ENCODE data around the gene CPLX4. TPM values are rescaled to one million over a fixed set of nuclear protein-coding genes. Genes with fewer than 3 reads are reported as not detected.

The CPLX4 gene
- total and polyA plus RNA-seq, 10 donors: 0.04 TPM; not detected in 9

DNA sequence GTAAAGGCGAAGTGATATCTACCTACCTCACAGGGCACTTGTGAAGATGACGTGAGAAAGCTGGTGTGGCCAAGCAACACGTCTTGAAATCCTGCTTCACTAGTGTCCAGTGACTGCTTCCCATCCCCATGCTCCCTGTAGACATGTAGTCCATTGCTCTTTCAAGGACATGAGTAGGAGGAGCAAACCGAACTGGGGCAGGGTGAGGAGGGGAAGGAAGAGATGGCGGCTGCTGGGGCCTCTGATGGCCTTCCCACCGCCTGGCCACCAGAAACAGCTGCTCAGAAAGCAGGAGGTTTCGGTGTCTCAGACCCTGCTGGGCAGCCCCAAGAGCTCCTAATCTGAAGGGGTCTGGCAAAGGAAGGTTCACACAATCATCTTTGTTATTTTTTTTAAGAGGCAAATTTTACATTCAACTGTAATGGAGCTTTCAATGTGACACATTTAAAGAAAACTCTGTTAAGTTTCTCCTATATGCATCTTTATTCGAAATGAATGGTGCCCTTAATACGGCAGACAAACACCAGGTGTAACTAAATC is 14.7 kb downstream of the CPLX4 start:
- Histone ChIP-seq H3K4me1 (peaks cover 0 to 9% (median 7%) of the 10 kb centered on the region in 6 donors), H3K27me3 (replicated peaks in 1 of 7) (peaks cover 0 to 36% (median 15%) of the 10 kb centered on the region in 7 donors), H3K36me3 (no peaks in the 10 kb centered on the region), H3K9me3 (no peaks in the 10 kb centered on the region), H3K27ac (no peak overlapping the region), H3K4me3 (no peak overlapping the region)
- intact Hi-C loops (cut with DNase I; ENCODE audit: low total_unique reads): loop anchor here (10.0 kb wide), 1 partner anchor 59 kb away; no protein-coding TSS in a partner anchor
- TF ChIP-seq POLR2AphosphoS5 (IDR thresholded peaks at IDR 0.05) (no peak), POLR2A (IDR thresholded peaks at IDR 0.05) (no peak)
- TF ChIP-seq, protein P1, sequence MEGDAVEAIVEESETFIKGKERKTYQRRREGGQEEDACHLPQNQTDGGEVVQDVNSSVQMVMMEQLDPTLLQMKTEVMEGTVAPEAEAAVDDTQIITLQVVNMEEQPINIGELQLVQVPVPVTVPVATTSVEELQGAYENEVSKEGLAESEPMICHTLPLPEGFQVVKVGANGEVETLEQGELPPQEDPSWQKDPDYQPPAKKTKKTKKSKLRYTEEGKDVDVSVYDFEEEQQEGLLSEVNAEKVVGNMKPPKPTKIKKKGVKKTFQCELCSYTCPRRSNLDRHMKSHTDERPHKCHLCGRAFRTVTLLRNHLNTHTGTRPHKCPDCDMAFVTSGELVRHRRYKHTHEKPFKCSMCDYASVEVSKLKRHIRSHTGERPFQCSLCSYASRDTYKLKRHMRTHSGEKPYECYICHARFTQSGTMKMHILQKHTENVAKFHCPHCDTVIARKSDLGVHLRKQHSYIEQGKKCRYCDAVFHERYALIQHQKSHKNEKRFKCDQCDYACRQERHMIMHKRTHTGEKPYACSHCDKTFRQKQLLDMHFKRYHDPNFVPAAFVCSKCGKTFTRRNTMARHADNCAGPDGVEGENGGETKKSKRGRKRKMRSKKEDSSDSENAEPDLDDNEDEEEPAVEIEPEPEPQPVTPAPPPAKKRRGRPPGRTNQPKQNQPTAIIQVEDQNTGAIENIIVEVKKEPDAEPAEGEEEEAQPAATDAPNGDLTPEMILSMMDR (IDR thresholded peaks at IDR 0.05 in 8 of 11, conservative IDR thresholded peaks at IDR 0.05 in 3 of 11): no peak
- no peak for DNase-seq
- 72 to 77% (median 73%) methylated on average over 9 of the region's 9 CpGs for WGBS, 5 donors

GRCh38 chr18:59303006-59303405 is 15.4 kb downstream of the CPLX4 start:
- TF ChIP-seq POLR2A (IDR thresholded peaks at IDR 0.05) (no peak), POLR2AphosphoS5 (IDR thresholded peaks at IDR 0.05) (no peak)
- TF ChIP-seq, protein P1 (IDR thresholded peaks at IDR 0.05 in 8 of 11, conservative IDR thresholded peaks at IDR 0.05 in 3 of 11): no peak
- peaks cover 0 to 2% (median 0%) of the 10 kb centered on the region in 6 donors for H3K4me1 ChIP-seq
- 79 to 93% (median 88%) methylated on average over 2 of the region's 2 CpGs for WGBS, 5 donors
- no peaks in the 10 kb centered on the region for H3K36me3 ChIP-seq
- intact Hi-C loops (cut with DNase I; ENCODE audit: low total_unique reads): loop anchor here (10.0 kb wide), 1 partner anchor 58 kb away; no protein-coding TSS in a partner anchor
- H3K27me3 ChIP-seq (replicated peaks in 1 of 7): peaks cover 0 to 29% (median 8%) of the 10 kb centered on the region in 7 donors
- no peak overlapping the region for H3K4me3 ChIP-seq
- DNase-seq: no peak
- H3K9me3 ChIP-seq: no peaks in the 10 kb centered on the region
- H3K27ac ChIP-seq: no peak overlapping the region

DNA sequence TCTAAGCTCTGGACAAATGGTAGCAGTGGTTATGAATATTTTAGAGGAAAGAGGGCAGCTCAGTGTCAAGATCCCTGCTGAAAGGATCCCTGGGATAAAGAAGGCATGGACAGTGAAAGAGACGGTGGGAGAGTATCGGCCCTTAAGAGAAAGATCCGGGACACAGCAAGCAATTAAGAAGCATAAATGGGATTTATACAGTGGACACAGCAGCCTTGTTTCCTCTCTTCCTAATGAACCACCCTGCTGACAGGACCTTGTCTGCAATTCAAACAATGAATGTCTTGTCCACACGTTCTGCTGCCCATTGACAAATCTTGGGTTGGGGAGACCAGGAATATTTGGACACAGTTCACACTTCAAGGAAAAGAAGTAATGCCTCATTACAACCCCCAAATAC is 16.5 kb downstream of the CPLX4 start:
- peaks cover 0 to 25% (median 3%) of the 10 kb centered on the region in 7 donors for H3K27me3 ChIP-seq (replicated peaks in 1 of 7)
- H3K36me3 ChIP-seq: no peaks in the 10 kb centered on the region
- no peaks in the 10 kb centered on the region for H3K9me3 ChIP-seq
- intact Hi-C loops (cut with DNase I; ENCODE audit: low total_unique reads): loop anchor here (10.0 kb wide), 1 partner anchor 57 kb away; no protein-coding TSS in a partner anchor
- H3K4me3 ChIP-seq: no peak overlapping the region
- DNase-seq: no peak
- no peaks in the 10 kb centered on the region for H3K4me1 ChIP-seq
- 77 to 92% (median 86%) methylated on average over 4 of the region's 4 CpGs for WGBS, 5 donors
- H3K27ac ChIP-seq: no peak overlapping the region
- TF ChIP-seq, protein P1 (IDR thresholded peaks at IDR 0.05 in 8 of 11, conservative IDR thresholded peaks at IDR 0.05 in 3 of 11): no peak
- TF ChIP-seq POLR2A (IDR thresholded peaks at IDR 0.05): no peak
- TF ChIP-seq POLR2AphosphoS5 (IDR thresholded peaks at IDR 0.05): no peak

GRCh38 chr18:59300676-59301285 is 17.7 kb downstream of the CPLX4 start:
- no peaks in the 10 kb centered on the region for H3K36me3 ChIP-seq
- peaks cover 0 to 19% (median 0%) of the 10 kb centered on the region in 7 donors for H3K27me3 ChIP-seq (replicated peaks in 1 of 7)
- TF ChIP-seq, protein P1 (IDR thresholded peaks at IDR 0.05 in 8 of 11, conservative IDR thresholded peaks at IDR 0.05 in 3 of 11): no peak
- no peak for TF ChIP-seq POLR2A (IDR thresholded peaks at IDR 0.05)
- TF ChIP-seq POLR2AphosphoS5 (IDR thresholded peaks at IDR 0.05): no peak
- H3K9me3 ChIP-seq: no peaks in the 10 kb centered on the region
- no peak overlapping the region for H3K4me3 ChIP-seq
- intact Hi-C loops (cut with DNase I; ENCODE audit: low total_unique reads): loop anchor here (10.0 kb wide), 1 partner anchor 56 kb away; no protein-coding TSS in a partner anchor
- DNase-seq: no peak
- no peaks in the 10 kb centered on the region for H3K4me1 ChIP-seq
- no peak overlapping the region for H3K27ac ChIP-seq
- 68 to 84% (median 73%) methylated on average over 3 of the region's 3 CpGs for WGBS, 5 donors
